SK-N-SH (cell line): ENCODE measurements around the gene ZNF480. TPM values are rescaled to one million over a fixed set of nuclear protein-coding genes. Genes with fewer than 3 reads are reported as not detected.

Experiments
- CTCF ChIA-PET: fragments of 300-600, 350-600 bp; formaldehyde crosslinking; extraction: SDS; loops from one replicate; lab custom pipeline; 2021; lab: Yijun Ruan, JAX
- POLR2A ChIA-PET: fragments of 350-600 bp; sonication (Branson Sonifier 250); formaldehyde crosslinking; extraction: SDS; loops from one replicate; lab custom pipeline; 2020; ENCODE audit warnings: antibody characterized with exemption, inconsistent platforms; lab: Yijun Ruan, JAX
- DNase-seq: peaks from one replicate; pipeline ENCODE4 v3.0.0; 2012
- H2AFZ ChIP-seq: fragments of 200-600 bp; sonication (generic); 2 replicates; pipeline ENCODE4 v1.8.1; 2016; ENCODE audit warnings: antibody characterized with exemption, mild to moderate bottlenecking, low read depth
- H3F3A ChIP-seq: fragments of 200-600 bp; sonication (generic); replicated peaks from 2 replicates; pipeline ENCODE3; 2016; ENCODE audit warnings: antibody characterized with exemption, mild to moderate bottlenecking; ENCODE audit not compliant: insufficient read depth
- H3K27ac ChIP-seq, 2 experiments: fragments of 200-500 bp in 1 of 2; fragments of 200-600 bp in 1 of 2; sonication (Bioruptor generic) in 1 of 2; sonication (generic), shearing (Covaris generic) in 1 of 2; 2 replicates each; pipeline versions ENCODE4 v1.5.1 to v1.6.1; 2014 to 2016; ENCODE audit warnings: low read depth in 2 of 2, inconsistent platforms in 1 of 2, low read length in 1 of 2, mild to moderate bottlenecking in 1 of 2, mixed read lengths in 1 of 2
- H3K27me3 ChIP-seq: fragments of 200-600 bp; sonication (generic), shearing (Covaris generic); 2 replicates; pipeline ENCODE4 v1.6.1; 2016; ENCODE audit warnings: mixed run types; ENCODE audit not compliant: insufficient read depth
- H3K36me3 ChIP-seq, 2 experiments: fragments of 200-500 bp in 1 of 2; fragments of 200-600 bp in 1 of 2; sonication (Bioruptor generic) in 1 of 2; sonication (generic) in 1 of 2; replicated peaks in 1 of 2; 2 replicates each; pipeline versions ENCODE3 to v1.5.1; 2014 to 2016; ENCODE audit warnings: low read length in 1 of 2, mild to moderate bottlenecking in 1 of 2; ENCODE audit not compliant: insufficient read depth in 2 of 2, control insufficient read depth in 1 of 2
- H3K4me1 ChIP-seq, 2 experiments: fragments of 200-500 bp in 1 of 2; fragments of 200-600 bp in 1 of 2; sonication (Bioruptor generic) in 1 of 2; sonication (generic), shearing (Covaris generic) in 1 of 2; 2 replicates each; pipeline versions ENCODE4 v1.5.1 to v1.6.1; 2014 to 2016; ENCODE audit warnings: low read depth in 1 of 2, low read length in 1 of 2, mixed run types in 1 of 2; ENCODE audit not compliant: insufficient read depth in 2 of 2, control insufficient read depth in 1 of 2
- H3K4me2 ChIP-seq: fragments of 200-600 bp; sonication (generic), shearing (Covaris generic); 2 replicates; pipeline ENCODE4 v1.6.1; 2017; ENCODE audit warnings: mixed run types
- H3K4me3 ChIP-seq, 2 experiments: fragments of 200-500 bp in 1 of 2; fragments of 200-600 bp in 1 of 2; sonication (Bioruptor generic) in 1 of 2; sonication (generic), shearing (Covaris generic) in 1 of 2; 2 replicates each; pipeline versions ENCODE4 v1.5.1 to v1.8.1; 2014 to 2016; ENCODE audit warnings: low read depth in 2 of 2, inconsistent platforms in 1 of 2, low read length in 1 of 2, mild to moderate bottlenecking in 1 of 2, mixed read lengths in 1 of 2, moderate library complexity in 1 of 2
- H3K79me2 ChIP-seq: fragments of 200-600 bp; sonication (generic); 2 replicates; pipeline ENCODE4 v1.8.1; 2017; ENCODE audit warnings: mild to moderate bottlenecking; ENCODE audit not compliant: insufficient read depth
- H3K9ac ChIP-seq: fragments of 200-600 bp; sonication (generic); 2 replicates; pipeline ENCODE4 v1.6.1; 2017; ENCODE audit warnings: mixed run types
- H3K9me2 ChIP-seq: fragments of 200-600 bp; sonication (generic); 2 replicates; pipeline ENCODE4 v1.6.1; 2017; ENCODE audit warnings: mixed run types
- H3K9me3 ChIP-seq: fragments of 200-600 bp; sonication (generic); 2 replicates; pipeline ENCODE4 v1.6.1; 2017; ENCODE audit warnings: mixed run types, mild to moderate bottlenecking, moderate library complexity
- H4K20me1 ChIP-seq: fragments of 200-600 bp; sonication (generic); 2 replicates; pipeline ENCODE4 v1.6.1; 2017; ENCODE audit warnings: mild to moderate bottlenecking, mixed run types; ENCODE audit not compliant: insufficient read depth
- CHD2 ChIP-seq: fragments of 150-350 bp; IDR thresholded peaks from 2 replicates; pipeline ENCODE4 v1.6.1; 2018; ENCODE audit warnings: low read length; ENCODE audit not compliant: partially characterized antibody
- EZH2phosphoT487 ChIP-seq: fragments of 200-600 bp; sonication (generic); IDR thresholded peaks from 2 replicates; pipeline ENCODE4 v1.6.1; 2017; ENCODE audit warnings: low read depth, mixed run types, mild to moderate bottlenecking, antibody characterized with exemption, moderate library complexity, borderline replicate concordance
- FOSL2 ChIP-seq: IDR thresholded peaks from 2 replicates; pipeline ENCODE4 v1.4.0; 2012; ENCODE audit warnings: low read depth, mild to moderate bottlenecking, moderate library complexity, borderline replicate concordance
- FOXM1 ChIP-seq: IDR thresholded peaks from 2 replicates; pipeline ENCODE4 v1.4.0; 2012; ENCODE audit warnings: low read depth, mild to moderate bottlenecking
- GATA2 ChIP-seq: sonication (generic); formaldehyde crosslinking; IDR thresholded peaks from 2 replicates; pipeline ENCODE4 v1.5.0; 2020; ENCODE audit warnings: mild to moderate bottlenecking, missing genetic modification reagents
- JUND ChIP-seq: IDR thresholded peaks from 2 replicates; pipeline ENCODE4 v1.4.0; 2012
- MEF2A ChIP-seq: IDR thresholded peaks from 2 replicates; pipeline ENCODE4 v1.4.0; 2012; ENCODE audit warnings: low read depth, borderline replicate concordance
- MXI1 ChIP-seq: IDR thresholded peaks from 2 replicates; pipeline ENCODE4 v1.6.1; 2012; ENCODE audit warnings: mild to moderate bottlenecking, low read depth, low read length, improper control_type of control experiment
- NRF1 ChIP-seq: IDR thresholded peaks from 2 replicates; pipeline ENCODE4 v1.6.1; 2012; ENCODE audit warnings: low read depth, mild to moderate bottlenecking, low read length
- POLR2AphosphoS5 ChIP-seq: IDR thresholded peaks from 2 replicates; pipeline ENCODE4 v1.6.1; 2012; ENCODE audit warnings: low read depth, low read length
- RAD21 ChIP-seq: IDR thresholded peaks from 2 replicates; pipeline ENCODE4 v1.6.1; 2012; ENCODE audit warnings: mild to moderate bottlenecking, low read length
- SMC3 ChIP-seq: IDR thresholded peaks from 2 replicates; pipeline ENCODE4 v1.6.1; 2012; ENCODE audit warnings: low read depth, low read length, improper control_type of control experiment
- TAF1 ChIP-seq: IDR thresholded peaks from 2 replicates; pipeline ENCODE4 v1.6.1; 2012; ENCODE audit warnings: low read depth, mild to moderate bottlenecking, low read length, moderate library complexity, borderline replicate concordance
- WGBS: methylation state at CpG from one replicate; pipeline ENCODE4 v1.1.6; 2017; ENCODE audit warnings: low lambda C conversion rate; 5-methylcytosine and 5-hydroxymethylcytosine counted together
- polyA plus RNA-seq, 3 experiments: library from polyadenylated mRNA; depleted of rRNA; stranded (reverse); fragments of >200 nt; gene quantifications; 2 replicates each; pipeline ENCODE4 v1.2.3, GENCODE V29; 2012
- TF ChIP-seq, protein P1 (sequence below): IDR thresholded peaks from 2 replicates; pipeline ENCODE4; 2012
- TF ChIP-seq, protein P2 (sequence below): IDR thresholded peaks from 2 replicates; pipeline ENCODE4 v1.4.0; 2012; ENCODE audit warnings: low read depth
- TF ChIP-seq, protein P3 (sequence below): fragments of 200-600 bp; sonication (generic); IDR thresholded peaks from 2 replicates; pipeline ENCODE4 v1.6.1; 2017; ENCODE audit warnings: antibody characterized with exemption, mild to moderate bottlenecking, moderate library complexity
- TF ChIP-seq, protein P4 (sequence below): fragments of 150-350 bp; IDR thresholded peaks from 2 replicates; pipeline ENCODE4 v1.6.1; 2017; ENCODE audit warnings: antibody characterized with exemption, low read length, low read depth, borderline replicate concordance
- TF ChIP-seq, protein P5 (sequence below): IDR thresholded peaks from 2 replicates; pipeline ENCODE4 v1.6.1; 2012; ENCODE audit warnings: mild to moderate bottlenecking, low read depth, low read length, moderate library complexity

Gene ZNF480
- polyA plus RNA-seq, 1 of the 3 experiments (the other 2 are of a cell fraction), result 10.9 TPM

DNA sequence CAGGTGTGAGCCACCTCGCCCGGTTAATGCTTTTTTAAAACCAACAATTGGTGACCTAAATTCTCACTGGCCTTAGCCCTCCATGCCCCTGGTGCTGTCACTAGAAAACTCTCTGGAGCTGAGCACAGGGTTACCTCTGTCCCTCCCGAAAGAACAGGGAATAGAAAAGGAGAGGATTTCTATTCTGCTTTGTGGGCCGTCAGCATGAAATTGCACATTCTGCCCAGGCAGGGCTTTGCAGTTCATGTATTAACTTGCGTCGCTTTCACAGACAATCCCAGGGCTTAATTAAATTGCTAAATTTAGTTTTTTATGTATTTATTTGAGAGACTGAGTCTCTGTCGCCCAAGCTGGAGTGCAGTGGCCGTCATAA lies 583 bp upstream of the ZNF480 start:
- peak overlapping the region; percentile 96; the same call in 1 of the 2 replicates for H2AFZ ChIP-seq
- H3K9ac ChIP-seq, result peak overlapping the region; percentile 51; the same call in 1 of the 2 replicates
- no peaks in the 10 kb centered on the region for H3K9me3 ChIP-seq
- ChIA-PET CTCF (interaction anchor here (1.2 kb wide), 1 partner anchor 59 kb away, joined by 3 read pairs; no protein-coding TSS in a partner anchor), POLR2A (no interaction called here)
- H3K79me2 ChIP-seq, result peaks cover 26% of the 10 kb centered on the region; the same call in 1 of the 2 replicates
- 0 out of 4 replicates have a peak overlapping the region, but pooled peaks of 1 of the 2 experiments have one; percentile 40 for H3K27ac ChIP-seq
- H4K20me1 ChIP-seq, result no peaks in the 10 kb centered on the region
- no peaks in the 10 kb centered on the region for H3K9me2 ChIP-seq
- no peaks in the 10 kb centered on the region for H3K27me3 ChIP-seq
- H3K4me2 ChIP-seq, result peak overlapping the region; percentile 79
- WGBS, result 43% methylated on average over 8 of the region's 8 CpGs
- H3K36me3 ChIP-seq, result peaks cover 17 to 41% of the 10 kb centered on the region in 2 experiments
- H3F3A ChIP-seq, result peaks cover 2% of the 10 kb centered on the region
- TF ChIP-seq GATA2 (CRISPR knock-in tag) (no peak), MEF2A (no peak), EZH2phosphoT487 (no peak), RAD21 (no peak), MXI1 (no peak), NRF1 (no peak), CHD2 (no peak), JUND (no peak), SMC3 (no peak), POLR2AphosphoS5 (no peak), FOSL2 (no peak), FOXM1 (no peak), TAF1 (no peak)
- TF ChIP-seq, protein P1, sequence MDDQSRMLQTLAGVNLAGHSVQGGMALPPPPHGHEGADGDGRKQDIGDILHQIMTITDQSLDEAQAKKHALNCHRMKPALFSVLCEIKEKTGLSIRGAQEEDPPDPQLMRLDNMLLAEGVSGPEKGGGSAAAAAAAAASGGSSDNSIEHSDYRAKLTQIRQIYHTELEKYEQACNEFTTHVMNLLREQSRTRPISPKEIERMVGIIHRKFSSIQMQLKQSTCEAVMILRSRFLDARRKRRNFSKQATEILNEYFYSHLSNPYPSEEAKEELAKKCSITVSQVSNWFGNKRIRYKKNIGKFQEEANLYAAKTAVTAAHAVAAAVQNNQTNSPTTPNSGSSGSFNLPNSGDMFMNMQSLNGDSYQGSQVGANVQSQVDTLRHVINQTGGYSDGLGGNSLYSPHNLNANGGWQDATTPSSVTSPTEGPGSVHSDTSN, result no peak
- TF ChIP-seq, protein P2, sequence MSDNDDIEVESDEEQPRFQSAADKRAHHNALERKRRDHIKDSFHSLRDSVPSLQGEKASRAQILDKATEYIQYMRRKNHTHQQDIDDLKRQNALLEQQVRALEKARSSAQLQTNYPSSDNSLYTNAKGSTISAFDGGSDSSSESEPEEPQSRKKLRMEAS, result no peak
- TF ChIP-seq, protein P3, sequence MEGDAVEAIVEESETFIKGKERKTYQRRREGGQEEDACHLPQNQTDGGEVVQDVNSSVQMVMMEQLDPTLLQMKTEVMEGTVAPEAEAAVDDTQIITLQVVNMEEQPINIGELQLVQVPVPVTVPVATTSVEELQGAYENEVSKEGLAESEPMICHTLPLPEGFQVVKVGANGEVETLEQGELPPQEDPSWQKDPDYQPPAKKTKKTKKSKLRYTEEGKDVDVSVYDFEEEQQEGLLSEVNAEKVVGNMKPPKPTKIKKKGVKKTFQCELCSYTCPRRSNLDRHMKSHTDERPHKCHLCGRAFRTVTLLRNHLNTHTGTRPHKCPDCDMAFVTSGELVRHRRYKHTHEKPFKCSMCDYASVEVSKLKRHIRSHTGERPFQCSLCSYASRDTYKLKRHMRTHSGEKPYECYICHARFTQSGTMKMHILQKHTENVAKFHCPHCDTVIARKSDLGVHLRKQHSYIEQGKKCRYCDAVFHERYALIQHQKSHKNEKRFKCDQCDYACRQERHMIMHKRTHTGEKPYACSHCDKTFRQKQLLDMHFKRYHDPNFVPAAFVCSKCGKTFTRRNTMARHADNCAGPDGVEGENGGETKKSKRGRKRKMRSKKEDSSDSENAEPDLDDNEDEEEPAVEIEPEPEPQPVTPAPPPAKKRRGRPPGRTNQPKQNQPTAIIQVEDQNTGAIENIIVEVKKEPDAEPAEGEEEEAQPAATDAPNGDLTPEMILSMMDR, result no peak
- TF ChIP-seq, protein P4, sequence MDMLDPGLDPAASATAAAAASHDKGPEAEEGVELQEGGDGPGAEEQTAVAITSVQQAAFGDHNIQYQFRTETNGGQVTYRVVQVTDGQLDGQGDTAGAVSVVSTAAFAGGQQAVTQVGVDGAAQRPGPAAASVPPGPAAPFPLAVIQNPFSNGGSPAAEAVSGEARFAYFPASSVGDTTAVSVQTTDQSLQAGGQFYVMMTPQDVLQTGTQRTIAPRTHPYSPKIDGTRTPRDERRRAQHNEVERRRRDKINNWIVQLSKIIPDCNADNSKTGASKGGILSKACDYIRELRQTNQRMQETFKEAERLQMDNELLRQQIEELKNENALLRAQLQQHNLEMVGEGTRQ, result no peak
- TF ChIP-seq, protein P5, sequence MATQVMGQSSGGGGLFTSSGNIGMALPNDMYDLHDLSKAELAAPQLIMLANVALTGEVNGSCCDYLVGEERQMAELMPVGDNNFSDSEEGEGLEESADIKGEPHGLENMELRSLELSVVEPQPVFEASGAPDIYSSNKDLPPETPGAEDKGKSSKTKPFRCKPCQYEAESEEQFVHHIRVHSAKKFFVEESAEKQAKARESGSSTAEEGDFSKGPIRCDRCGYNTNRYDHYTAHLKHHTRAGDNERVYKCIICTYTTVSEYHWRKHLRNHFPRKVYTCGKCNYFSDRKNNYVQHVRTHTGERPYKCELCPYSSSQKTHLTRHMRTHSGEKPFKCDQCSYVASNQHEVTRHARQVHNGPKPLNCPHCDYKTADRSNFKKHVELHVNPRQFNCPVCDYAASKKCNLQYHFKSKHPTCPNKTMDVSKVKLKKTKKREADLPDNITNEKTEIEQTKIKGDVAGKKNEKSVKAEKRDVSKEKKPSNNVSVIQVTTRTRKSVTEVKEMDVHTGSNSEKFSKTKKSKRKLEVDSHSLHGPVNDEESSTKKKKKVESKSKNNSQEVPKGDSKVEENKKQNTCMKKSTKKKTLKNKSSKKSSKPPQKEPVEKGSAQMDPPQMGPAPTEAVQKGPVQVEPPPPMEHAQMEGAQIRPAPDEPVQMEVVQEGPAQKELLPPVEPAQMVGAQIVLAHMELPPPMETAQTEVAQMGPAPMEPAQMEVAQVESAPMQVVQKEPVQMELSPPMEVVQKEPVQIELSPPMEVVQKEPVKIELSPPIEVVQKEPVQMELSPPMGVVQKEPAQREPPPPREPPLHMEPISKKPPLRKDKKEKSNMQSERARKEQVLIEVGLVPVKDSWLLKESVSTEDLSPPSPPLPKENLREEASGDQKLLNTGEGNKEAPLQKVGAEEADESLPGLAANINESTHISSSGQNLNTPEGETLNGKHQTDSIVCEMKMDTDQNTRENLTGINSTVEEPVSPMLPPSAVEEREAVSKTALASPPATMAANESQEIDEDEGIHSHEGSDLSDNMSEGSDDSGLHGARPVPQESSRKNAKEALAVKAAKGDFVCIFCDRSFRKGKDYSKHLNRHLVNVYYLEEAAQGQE, result no peak
- TF ChIP-seq, all 33 proteins: peak for 0
- DNase-seq, result no peak
- Histone ChIP-seq H3K4me1 (peaks cover 0 to 5% of the 10 kb centered on the region in 2 experiments; a peak in 1 of 4 replicates), H3K4me3 (peak overlapping the region; percentile 61 to 77)
